Raji (cell line): ENCODE data around the gene TMC7.

ENCODE experiments used
- POLR2A ChIP-seq: IDR thresholded peaks from 2 replicates; pipeline ENCODE4 v1.6.1; 2011; ENCODE audit warnings: low read depth, low read length, control low read depth; ENCODE audit not compliant: insufficient read depth

The TMC7 gene

GRCh38 chr16:18983565-18984434, at the start of gene TMC7:
TMC7 (plus strand) TSS chr16:18983934; CDS start chr16:18984064, 130 bp downstream.
- TF ChIP-seq POLR2A: no peak

- no peak for TF ChIP-seq POLR2A
Observed at GRCh38 chr16:18936727-18937340, 46.9 kb upstream of the TMC7 start.

- no peak for TF ChIP-seq POLR2A
Observed at GRCh38 chr16:18937390-18937789, 46.3 kb upstream of the TMC7 start.

- no peak for TF ChIP-seq POLR2A
Observed at GRCh38 chr16:18938986-18939385, 44.7 kb upstream of the TMC7 start.

- no peak for TF ChIP-seq POLR2A
Observed at GRCh38 chr16:18941471-18941870, 42.3 kb upstream of the TMC7 start.

GRCh38 chr16:18942061-18942460, 41.7 kb upstream of the TMC7 start:
- TF ChIP-seq POLR2A: no peak

- TF ChIP-seq POLR2A: no peak
Observed at GRCh38 chr16:18943414-18943813, 40.3 kb upstream of the TMC7 start.

GRCh38 chr16:18945233-18945632, 38.5 kb upstream of the TMC7 start:
- no peak for TF ChIP-seq POLR2A

GRCh38 chr16:18948372-18949020, 35.2 kb upstream of the TMC7 start:
- TF ChIP-seq POLR2A: no peak

- no peak for TF ChIP-seq POLR2A
Observed at GRCh38 chr16:18950469-18951185, 33.1 kb upstream of the TMC7 start.

GRCh38 chr16:18953547-18953946, 30.2 kb upstream of the TMC7 start:
- no peak for TF ChIP-seq POLR2A

- TF ChIP-seq POLR2A: peak; percentile 38; the same call in 1 of the 2 replicates
Observed at GRCh38 chr16:18955874-18956580, 27.7 kb upstream of the TMC7 start.

GRCh38 chr16:18958621-18959029, 25.1 kb upstream of the TMC7 start:
- no peak for TF ChIP-seq POLR2A

GRCh38 chr16:18959031-18959505, 24.7 kb upstream of the TMC7 start:
- no peak for TF ChIP-seq POLR2A
